Endothelial cell (in vitro differentiated cells): ENCODE results near the gene NCAM2. TPM values are rescaled to one million over a fixed set of nuclear protein-coding genes. Genes with fewer than 3 reads are reported as not detected.

ENCODE experiments used
- DNase-seq: peaks from one replicate; pipeline ENCODE4 v3.0.0; 2021; ENCODE audit warnings: low spot score
- H3K27ac Mint-ChIP-seq: one replicate; pipeline ENCODE4 v1.8.0; 2021; ENCODE audit warnings: mixed read lengths, inconsistent platforms; ENCODE audit not compliant: unreplicated experiment
- H3K27me3 Mint-ChIP-seq: one replicate; pipeline ENCODE4 v1.8.0; 2021; ENCODE audit warnings: mild to moderate bottlenecking, moderate library complexity, mixed read lengths, inconsistent platforms; ENCODE audit not compliant: unreplicated experiment
- H3K36me3 Mint-ChIP-seq: one replicate; pipeline ENCODE4 v1.8.0; 2021; ENCODE audit warnings: mild to moderate bottlenecking, low read depth, mixed read lengths, inconsistent platforms; ENCODE audit not compliant: unreplicated experiment
- H3K4me1 Mint-ChIP-seq: one replicate; pipeline ENCODE4 v1.8.0; 2021; ENCODE audit warnings: mild to moderate bottlenecking, mixed read lengths, inconsistent platforms; ENCODE audit not compliant: unreplicated experiment
- H3K4me3 Mint-ChIP-seq: one replicate; pipeline ENCODE4 v1.8.0; 2021; ENCODE audit warnings: mild to moderate bottlenecking, mixed read lengths, inconsistent platforms; ENCODE audit not compliant: unreplicated experiment
- H3K9me3 Mint-ChIP-seq: one replicate; pipeline ENCODE4 v1.8.0; 2021; ENCODE audit warnings: mixed read lengths, inconsistent platforms; ENCODE audit not compliant: unreplicated experiment
- CTCF ChIP-seq: fragments of 200-600 bp; sonication (generic); IDR thresholded peaks from one replicate; pipeline ENCODE4 v1.5.0; 2021; ENCODE audit warnings: antibody characterized with exemption; ENCODE audit not compliant: unreplicated experiment
- total RNA-seq: library from RNA; stranded (reverse); fragmentation: NEBNext Ultra II Directional; extraction: Animal tissue kit (Norgen Biotek cat#: 25700); gene quantifications from one replicate; pipeline ENCODE4 v1.2.1, GENCODE V29; 2021; ENCODE audit not compliant: unreplicated experiment

The NCAM2 gene
- total RNA-seq, 1 donor from 2014 or later, result 0.64 TPM

- no peak overlapping the region for H3K4me3 Mint-ChIP-seq
- H3K36me3 Mint-ChIP-seq, result no peaks in the 10 kb centered on the region
- H3K4me1 Mint-ChIP-seq, result no peaks in the 10 kb centered on the region
- H3K9me3 Mint-ChIP-seq, result no peaks in the 10 kb centered on the region
- DNase-seq, result no peak
- H3K27me3 Mint-ChIP-seq, result no peaks in the 10 kb centered on the region
- no peak overlapping the region for H3K27ac Mint-ChIP-seq
- TF ChIP-seq CTCF, result no peak
Observed at GRCh38 chr21:21034036-21034435, 35.8 kb downstream of the NCAM2 start.

GRCh38 chr21:21039624-21040170 is 41.5 kb downstream of the NCAM2 start:
- H3K4me1 Mint-ChIP-seq, result no peaks in the 10 kb centered on the region

GRCh38 chr21:21045518-21045917 is 47.3 kb downstream of the NCAM2 start:
- Mint-ChIP-seq H3K4me3 (no peak overlapping the region), H3K27ac (no peak overlapping the region), H3K36me3 (no peaks in the 10 kb centered on the region), H3K4me1 (no peaks in the 10 kb centered on the region), H3K27me3 (no peaks in the 10 kb centered on the region), H3K9me3 (no peaks in the 10 kb centered on the region)
- no peak for TF ChIP-seq CTCF
- DNase-seq, result no peak

More at GRCh38 chr21:21039624-21040170, 41.5 kb downstream of the NCAM2 start:
- no peak for TF ChIP-seq CTCF
- H3K36me3 Mint-ChIP-seq, result no peaks in the 10 kb centered on the region
- no peak overlapping the region for H3K27ac Mint-ChIP-seq
- no peaks in the 10 kb centered on the region for H3K27me3 Mint-ChIP-seq
- no peaks in the 10 kb centered on the region for H3K9me3 Mint-ChIP-seq
- H3K4me3 Mint-ChIP-seq, result no peak overlapping the region
- no peak for DNase-seq

GRCh38 chr21:21046063-21046462 is 47.9 kb downstream of the NCAM2 start:
- no peak overlapping the region for H3K4me3 Mint-ChIP-seq

More at GRCh38 chr21:21046063-21046462, 47.9 kb downstream of the NCAM2 start:
- Mint-ChIP-seq H3K27ac (no peak overlapping the region), H3K4me1 (no peaks in the 10 kb centered on the region), H3K36me3 (no peaks in the 10 kb centered on the region), H3K27me3 (no peaks in the 10 kb centered on the region), H3K9me3 (no peaks in the 10 kb centered on the region)
- DNase-seq, result no peak
- TF ChIP-seq CTCF, result no peak
